HCT116 (cell line): ENCODE measurements around the gene CARD9. TPM values are rescaled to one million over a fixed set of nuclear protein-coding genes. Genes with fewer than 3 reads are reported as not detected.

ENCODE experiments used
- ATAC-seq: fragments of 200-7000 bp; cut with Tn5 transposase; 2 replicates; pipeline ENCODE4 v1.9.1; 2020; ENCODE audit warnings: mild to moderate bottlenecking, moderate library complexity
- BruUV-seq: library from RNA; stranded (reverse); fragments of 400-500 nt; replicated peaks from 2 replicates; lab custom pipeline; 2021; lab: Mats Ljungman, UMichigan
- CTCF ChIA-PET: fragments of 300-600 bp; sonication (Branson Sonifier 250); formaldehyde crosslinking; loops from one replicate; lab custom pipeline; 2021; ENCODE audit warnings: antibody characterized with exemption; lab: Charles Lee
- POLR2A ChIA-PET: fragments of 300-600, 350-600 bp; sonication (Branson Sonifier 250); formaldehyde crosslinking; loops from one replicate; lab custom pipeline; 2021; ENCODE audit warnings: antibody characterized with exemption; lab: Charles Lee
- RAD21 ChIA-PET, 2 experiments: fragments of 300-600 bp; sonication (Branson Sonifier 250); formaldehyde crosslinking; loops; one replicate each; lab custom pipeline; 2023; ENCODE audit warnings: low total read pairs in 2 of 2; ENCODE audit not compliant: uncharacterized antibody in 2 of 2, unreplicated experiment in 2 of 2, low non-redundant PET in 1 of 2; lab: Charles Lee
- DNase-seq: peaks from one replicate; pipeline ENCODE4 v3.0.0-alpha.2; 2010; ENCODE audit warnings: low read depth, low spot score
- H2AFZ ChIP-seq: fragments of 200-600 bp; shearing (Covaris generic), sonication (generic); 2 replicates; pipeline ENCODE4 v1.6.1; 2017; ENCODE audit warnings: low read depth, mixed run types, mixed read lengths, antibody characterized with exemption, low read length; ENCODE audit not compliant: poor library complexity, severe bottlenecking
- H3K27ac ChIP-seq: 2 replicates; pipeline ENCODE4 v1.5.1; 2012; ENCODE audit warnings: low read depth, low read length
- H3K27me3 ChIP-seq: fragments of 200-600 bp; sonication (generic); 2 replicates; pipeline ENCODE4 v1.6.1; 2016; ENCODE audit warnings: mixed run types, low read length, mixed read lengths; ENCODE audit not compliant: insufficient read depth
- H3K36me3 ChIP-seq, 2 experiments: fragments of 200-500 bp in 1 of 2; fragments of 200-600 bp in 1 of 2; sonication (Bioruptor generic) in 1 of 2; sonication (generic) in 1 of 2; 2 replicates each; pipeline versions ENCODE4 v1.5.1 to v1.6.1; 2014 to 2016; ENCODE audit warnings: low read length in 2 of 2, inconsistent platforms in 1 of 2, mixed read lengths in 1 of 2, mixed run types in 1 of 2; ENCODE audit not compliant: insufficient read depth in 2 of 2, control insufficient read depth in 1 of 2
- H3K4me1 ChIP-seq, 2 experiments: fragments of 200-600 bp in 1 of 2; sonication (generic) in 1 of 2; 2 replicates each; pipeline versions ENCODE4 v1.5.1 to v1.6.1; 2012 to 2017; ENCODE audit warnings: low read length in 2 of 2, inconsistent platforms in 1 of 2, mild to moderate bottlenecking in 1 of 2, mixed read lengths in 1 of 2, mixed run types in 1 of 2, moderate library complexity in 1 of 2; ENCODE audit not compliant: insufficient read depth in 2 of 2, control insufficient read depth in 1 of 2
- H3K4me2 ChIP-seq: fragments of 200-600 bp; sonication (generic); 2 replicates; pipeline ENCODE4 v1.6.1; 2017; ENCODE audit warnings: mixed run types, low read length, mixed read lengths
- H3K4me3 ChIP-seq, 2 experiments: fragments of 200-600 bp in 1 of 2; sonication (generic) in 1 of 2; replicated peaks in 1 of 2; 2 replicates each; pipeline ENCODE4 v1.5.1; 2011 to 2016; ENCODE audit warnings: low read length in 2 of 2, control low read depth in 1 of 2, low read depth in 1 of 2, mild to moderate bottlenecking in 1 of 2, mixed read lengths in 1 of 2, mixed run types in 1 of 2
- H3K79me2 ChIP-seq: fragments of 200-600 bp; sonication (generic); 2 replicates; pipeline ENCODE4 v1.6.1; 2017; ENCODE audit warnings: mild to moderate bottlenecking, mixed run types, low read length, moderate library complexity, mixed read lengths; ENCODE audit not compliant: insufficient read depth
- H3K9ac ChIP-seq: fragments of 200-600 bp; sonication (generic); 2 replicates; pipeline ENCODE4 v1.6.1; 2016; ENCODE audit warnings: low read length, mixed read lengths
- H3K9me2 ChIP-seq: fragments of 200-600 bp; sonication (generic), shearing (Covaris generic); 2 replicates; pipeline ENCODE4 v1.6.1; 2017; ENCODE audit warnings: mixed run types, mild to moderate bottlenecking, moderate library complexity; ENCODE audit not compliant: insufficient read depth
- H3K9me3 ChIP-seq, 2 experiments: fragments of 200-500 bp in 1 of 2; fragments of 200-600 bp in 1 of 2; sonication (Bioruptor generic) in 1 of 2; sonication (generic) in 1 of 2; 2 replicates each; pipeline ENCODE4 v1.6.1; 2014 to 2017; ENCODE audit warnings: low read length in 2 of 2, mixed read lengths in 2 of 2, inconsistent platforms in 1 of 2, low read depth in 1 of 2, mild to moderate bottlenecking in 1 of 2, mixed run types in 1 of 2, moderate library complexity in 1 of 2; ENCODE audit not compliant: control insufficient read depth in 1 of 2, insufficient read depth in 1 of 2
- H4K20me1 ChIP-seq: fragments of 200-600 bp; sonication (generic), shearing (Covaris generic); 2 replicates; pipeline ENCODE4 v1.6.1; 2017; ENCODE audit warnings: mixed run types, mild to moderate bottlenecking, moderate library complexity; ENCODE audit not compliant: insufficient read depth
- ATF3 ChIP-seq: IDR thresholded peaks from 2 replicates; pipeline ENCODE4 v1.6.1; 2012
- CBX3 ChIP-seq: IDR thresholded peaks from 2 replicates; pipeline ENCODE4 v1.6.1; 2012; ENCODE audit warnings: low read depth
- CEBPB ChIP-seq: IDR thresholded peaks from 2 replicates; pipeline ENCODE4 v1.6.1; 2012; ENCODE audit warnings: low read depth
- EGR1 ChIP-seq: IDR thresholded peaks from 2 replicates; pipeline ENCODE4 v1.6.1; 2012; ENCODE audit warnings: low read depth
- ELF1 ChIP-seq: IDR thresholded peaks from 2 replicates; pipeline ENCODE4 v1.6.1; 2012; ENCODE audit warnings: low read depth, borderline replicate concordance
- EZH2 ChIP-seq: fragments of 200-600 bp; sonication (generic); IDR thresholded peaks from 2 replicates; pipeline ENCODE4 v1.6.1; 2017; ENCODE audit warnings: antibody characterized with exemption, mixed run types
- FOSL1 ChIP-seq: IDR thresholded peaks from 2 replicates; pipeline ENCODE4 v1.6.1; 2012; ENCODE audit warnings: low read depth
- JUND ChIP-seq: IDR thresholded peaks from 2 replicates; pipeline ENCODE4 v1.6.1; 2012
- MAX ChIP-seq: IDR thresholded peaks from 2 replicates; pipeline ENCODE4 v1.6.1; 2012
- POLR2AphosphoS5 ChIP-seq: IDR thresholded peaks from 2 replicates; pipeline ENCODE4 v1.6.1; 2011; ENCODE audit warnings: mild to moderate bottlenecking, low read depth, low read length, moderate library complexity
- RAD21 ChIP-seq: IDR thresholded peaks from 2 replicates; pipeline ENCODE4 v1.6.1; 2012; ENCODE audit warnings: low read depth, mild to moderate bottlenecking
- SIN3A ChIP-seq: IDR thresholded peaks from 2 replicates; pipeline ENCODE4 v1.6.1; 2012; ENCODE audit warnings: low read depth
- SP1 ChIP-seq: IDR thresholded peaks from 2 replicates; pipeline ENCODE4 v1.6.1; 2012; ENCODE audit warnings: low read depth
- SRF ChIP-seq: IDR thresholded peaks from 2 replicates; pipeline ENCODE4 v1.6.1; 2012; ENCODE audit warnings: low read depth
- TCF7L2 ChIP-seq: IDR thresholded peaks from 2 replicates; pipeline ENCODE4 v1.7.0; 2011; ENCODE audit warnings: borderline replicate concordance, inconsistent platforms; ENCODE audit not compliant: insufficient read depth, insufficient read length; ENCODE audit errors: extremely low read depth
- YY1 ChIP-seq: IDR thresholded peaks from 2 replicates; pipeline ENCODE4 v1.6.1; 2011; ENCODE audit warnings: low read length, low read depth, moderate library complexity, mild to moderate bottlenecking; ENCODE audit not compliant: insufficient replicate concordance; ENCODE audit errors: extremely low read depth
- ZFX ChIP-seq: fragments of 450-650 bp; IDR thresholded peaks from 2 replicates; pipeline ENCODE4 v1.6.1; 2017
- ZNF274 ChIP-seq: fragments of 200-500 bp; sonication (Bioruptor generic); IDR thresholded peaks from 2 replicates; pipeline ENCODE4 v1.6.1; 2014; ENCODE audit warnings: mild to moderate bottlenecking, low read depth, low read length, inconsistent platforms
- intact Hi-C: fragments of 100-400 bp; cut with micrococcal nuclease; formaldehyde crosslinking; loops from 2 replicates; pipeline ENCODE4 v1.10.0; 2022
- total RNA-seq: library from RNA; stranded (reverse); gene quantifications from one replicate; pipeline ENCODE4 v1.2.1, GENCODE V29; 2021; ENCODE audit not compliant: unreplicated experiment
- TF ChIP-seq, protein P1 (sequence below): IDR thresholded peaks from 2 replicates; pipeline ENCODE4 v1.6.1; 2012; ENCODE audit warnings: low read depth

CARD9 gene
- total RNA-seq, 1 experiment from 2014 or later = 1.2 TPM

- Histone ChIP-seq H3K4me2 (no peak overlapping the region), H3K9me2 (no peaks in the 10 kb centered on the region), H3K79me2 (peaks cover 18% of the 10 kb centered on the region; the same call in 1 of the 2 replicates)
- no TSS peak for BruUV-seq
- TF ChIP-seq CEBPB (no peak), ZNF274 (no peak), YY1 (no peak), POLR2AphosphoS5 (no peak), SIN3A (no peak), SP1 (no peak), EZH2 (no peak)
- TF ChIP-seq, all 23 proteins: peak for 0
- Histone ChIP-seq H3K27me3 (no peaks in the 10 kb centered on the region), H3K9me3 (no peaks in the 10 kb centered on the region), H3K4me3 (no peak overlapping the region), H3K27ac (no peak overlapping the region), H3K36me3 (no peaks in the 10 kb centered on the region; a peak in 1 of 4 replicates), H3K4me1 (peaks cover 8 to 12% of the 10 kb centered on the region in 2 experiments; a peak in 3 of 4 replicates), H2AFZ (no peak overlapping the region), H4K20me1 (no peaks in the 10 kb centered on the region), H3K9ac (no peak overlapping the region)
- intact Hi-C loops = no loop called here
- RAD21 ChIA-PET = no interaction called here
- DNase-seq (no peak), ATAC-seq (no peak)
- CTCF ChIA-PET = no interaction called here
- POLR2A ChIA-PET = no interaction called here
These were observed 40.4 kb downstream of the CARD9 start for GRCh38 chr9:136333045-136333444.

DNA sequence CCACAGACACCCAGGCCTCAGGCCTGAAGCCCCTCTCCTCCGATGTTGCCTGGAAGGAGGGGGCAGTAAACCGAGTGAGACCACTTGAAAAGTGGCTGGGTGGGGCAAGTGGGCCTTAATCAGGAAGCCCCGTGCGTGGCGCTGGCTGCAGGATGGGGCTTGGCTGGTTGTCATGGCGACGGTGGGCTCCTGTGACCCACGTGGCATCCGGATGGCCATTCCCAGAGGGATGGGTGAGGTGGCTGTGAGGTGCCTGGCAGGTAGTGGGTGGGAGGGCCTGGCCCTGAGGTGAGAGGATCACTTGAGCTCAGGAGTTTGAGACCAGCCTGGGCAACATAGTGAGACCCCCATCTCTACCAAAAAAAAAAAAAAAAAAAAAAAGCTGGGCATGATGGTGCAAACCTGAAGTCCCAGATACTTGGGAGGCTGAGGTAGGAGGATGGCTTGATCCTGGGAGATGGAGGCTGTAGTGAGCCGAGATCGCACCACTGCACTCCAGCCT is 40.9 kb downstream of the CARD9 start:
- POLR2A ChIA-PET = no interaction called here
- Histone ChIP-seq H3K36me3 (no peaks in the 10 kb centered on the region; a peak in 1 of 4 replicates), H3K9ac (no peak overlapping the region), H3K27ac (no peak overlapping the region), H3K9me2 (no peaks in the 10 kb centered on the region), H3K4me3 (no peak overlapping the region), H3K4me1 (peaks cover 8 to 13% of the 10 kb centered on the region in 2 experiments; a peak in 3 of 4 replicates), H2AFZ (no peak overlapping the region), H3K79me2 (peaks cover 20% of the 10 kb centered on the region; the same call in 1 of the 2 replicates), H4K20me1 (no peaks in the 10 kb centered on the region), H3K4me2 (no peak overlapping the region), H3K27me3 (no peaks in the 10 kb centered on the region), H3K9me3 (no peaks in the 10 kb centered on the region)
- DNase-seq = no peak
- ATAC-seq = no peak
- TF ChIP-seq MAX (no peak), SP1 (no peak), TCF7L2 (no peak), EZH2 (no peak), CBX3 (no peak), EGR1 (no peak), SRF (no peak), ATF3 (no peak), FOSL1 (no peak), YY1 (no peak), POLR2AphosphoS5 (no peak), RAD21 (no peak), JUND (no peak), ZFX (no peak), ELF1 (no peak), SIN3A (no peak), ZNF274 (no peak)
- TF ChIP-seq, protein P1, sequence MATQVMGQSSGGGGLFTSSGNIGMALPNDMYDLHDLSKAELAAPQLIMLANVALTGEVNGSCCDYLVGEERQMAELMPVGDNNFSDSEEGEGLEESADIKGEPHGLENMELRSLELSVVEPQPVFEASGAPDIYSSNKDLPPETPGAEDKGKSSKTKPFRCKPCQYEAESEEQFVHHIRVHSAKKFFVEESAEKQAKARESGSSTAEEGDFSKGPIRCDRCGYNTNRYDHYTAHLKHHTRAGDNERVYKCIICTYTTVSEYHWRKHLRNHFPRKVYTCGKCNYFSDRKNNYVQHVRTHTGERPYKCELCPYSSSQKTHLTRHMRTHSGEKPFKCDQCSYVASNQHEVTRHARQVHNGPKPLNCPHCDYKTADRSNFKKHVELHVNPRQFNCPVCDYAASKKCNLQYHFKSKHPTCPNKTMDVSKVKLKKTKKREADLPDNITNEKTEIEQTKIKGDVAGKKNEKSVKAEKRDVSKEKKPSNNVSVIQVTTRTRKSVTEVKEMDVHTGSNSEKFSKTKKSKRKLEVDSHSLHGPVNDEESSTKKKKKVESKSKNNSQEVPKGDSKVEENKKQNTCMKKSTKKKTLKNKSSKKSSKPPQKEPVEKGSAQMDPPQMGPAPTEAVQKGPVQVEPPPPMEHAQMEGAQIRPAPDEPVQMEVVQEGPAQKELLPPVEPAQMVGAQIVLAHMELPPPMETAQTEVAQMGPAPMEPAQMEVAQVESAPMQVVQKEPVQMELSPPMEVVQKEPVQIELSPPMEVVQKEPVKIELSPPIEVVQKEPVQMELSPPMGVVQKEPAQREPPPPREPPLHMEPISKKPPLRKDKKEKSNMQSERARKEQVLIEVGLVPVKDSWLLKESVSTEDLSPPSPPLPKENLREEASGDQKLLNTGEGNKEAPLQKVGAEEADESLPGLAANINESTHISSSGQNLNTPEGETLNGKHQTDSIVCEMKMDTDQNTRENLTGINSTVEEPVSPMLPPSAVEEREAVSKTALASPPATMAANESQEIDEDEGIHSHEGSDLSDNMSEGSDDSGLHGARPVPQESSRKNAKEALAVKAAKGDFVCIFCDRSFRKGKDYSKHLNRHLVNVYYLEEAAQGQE = no peak
- RAD21 ChIA-PET = no interaction called here
- CTCF ChIA-PET = no interaction called here
- intact Hi-C loops = no loop called here
- BruUV-seq = no TSS peak
